Measurements from ENCODE around the gene MMP24.

DNA sequence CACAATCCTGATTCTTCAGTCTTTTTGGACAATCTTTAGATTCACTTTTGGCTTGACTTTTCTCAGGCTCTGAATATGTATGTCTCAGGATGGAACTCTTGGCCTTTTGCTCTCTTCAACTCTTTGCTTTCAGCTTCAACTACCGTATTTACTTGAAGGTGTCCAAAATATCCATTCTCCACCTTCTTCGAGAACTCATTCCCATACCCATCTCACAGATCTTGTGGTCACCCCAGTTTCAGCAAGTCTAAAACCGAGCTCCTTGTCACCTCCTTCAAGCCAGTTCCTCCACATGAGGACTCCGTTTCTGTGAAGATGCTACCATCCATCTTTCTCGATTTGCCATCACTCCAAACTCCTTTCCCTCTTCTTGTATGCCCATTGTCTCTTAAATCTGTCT is 2.0 kb upstream of the MMP24 start:
- TF ChIP-seq, protein P1, sequence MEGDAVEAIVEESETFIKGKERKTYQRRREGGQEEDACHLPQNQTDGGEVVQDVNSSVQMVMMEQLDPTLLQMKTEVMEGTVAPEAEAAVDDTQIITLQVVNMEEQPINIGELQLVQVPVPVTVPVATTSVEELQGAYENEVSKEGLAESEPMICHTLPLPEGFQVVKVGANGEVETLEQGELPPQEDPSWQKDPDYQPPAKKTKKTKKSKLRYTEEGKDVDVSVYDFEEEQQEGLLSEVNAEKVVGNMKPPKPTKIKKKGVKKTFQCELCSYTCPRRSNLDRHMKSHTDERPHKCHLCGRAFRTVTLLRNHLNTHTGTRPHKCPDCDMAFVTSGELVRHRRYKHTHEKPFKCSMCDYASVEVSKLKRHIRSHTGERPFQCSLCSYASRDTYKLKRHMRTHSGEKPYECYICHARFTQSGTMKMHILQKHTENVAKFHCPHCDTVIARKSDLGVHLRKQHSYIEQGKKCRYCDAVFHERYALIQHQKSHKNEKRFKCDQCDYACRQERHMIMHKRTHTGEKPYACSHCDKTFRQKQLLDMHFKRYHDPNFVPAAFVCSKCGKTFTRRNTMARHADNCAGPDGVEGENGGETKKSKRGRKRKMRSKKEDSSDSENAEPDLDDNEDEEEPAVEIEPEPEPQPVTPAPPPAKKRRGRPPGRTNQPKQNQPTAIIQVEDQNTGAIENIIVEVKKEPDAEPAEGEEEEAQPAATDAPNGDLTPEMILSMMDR (conservative IDR thresholded peaks at IDR 0.05; ENCODE audit: low read length) = no peak
- TF ChIP-seq EZH2phosphoT487 (IDR thresholded peaks at IDR 0.05; ENCODE audit: borderline replicate concordance, low read depth, low read length) = no peak
